DOHH2 (cell line): ENCODE measurements around the gene GPR171.

Experiments
- H3F3A ChIP-seq: fragments of 200-600 bp; sonication (generic), shearing (Covaris generic); 2 replicates; pipeline ENCODE4 v1.6.0; 2016; ENCODE audit warnings: antibody characterized with exemption, mild to moderate bottlenecking; ENCODE audit not compliant: control insufficient read depth, insufficient read depth
- H3K27ac ChIP-seq: fragments of 200-600 bp; sonication (generic); 2 replicates; pipeline ENCODE4 v1.5.1; 2014; ENCODE audit warnings: low read depth, mild to moderate bottlenecking, low read length, moderate library complexity
- H3K27me3 ChIP-seq: fragments of 200-600 bp; sonication (generic); 2 replicates; pipeline ENCODE4 v1.6.1; 2014; ENCODE audit warnings: mild to moderate bottlenecking, low read length, mixed read lengths; ENCODE audit not compliant: control insufficient read depth
- H3K36me3 ChIP-seq: fragments of 200-600 bp; sonication (generic); 2 replicates; pipeline ENCODE4 v1.6.1; 2014; ENCODE audit warnings: mild to moderate bottlenecking, low read length, moderate library complexity, mixed read lengths; ENCODE audit not compliant: control insufficient read depth
- H3K4me1 ChIP-seq: fragments of 200-600 bp; sonication (generic); 2 replicates; pipeline ENCODE4 v1.6.1; 2014; ENCODE audit warnings: mild to moderate bottlenecking, low read length, mixed read lengths; ENCODE audit not compliant: control insufficient read depth
- H3K4me2 ChIP-seq: fragments of 200-600 bp; sonication (generic); 2 replicates; pipeline ENCODE4 v1.6.0; 2014; ENCODE audit warnings: mild to moderate bottlenecking, low read length, moderate library complexity
- H3K4me3 ChIP-seq: fragments of 200-600 bp; sonication (generic); 2 replicates; pipeline ENCODE4 v1.5.1; 2014; ENCODE audit warnings: mild to moderate bottlenecking, low read length, mixed read lengths
- H3K79me2 ChIP-seq: fragments of 200-600 bp; sonication (generic); 2 replicates; pipeline ENCODE4 v1.6.1; 2014; ENCODE audit warnings: mild to moderate bottlenecking, low read length, mixed read lengths; ENCODE audit not compliant: control insufficient read depth
- H3K9me2 ChIP-seq: fragments of 200-600 bp; sonication (generic); replicated peaks from 2 replicates; pipeline ENCODE4 v1.6.1; 2014; ENCODE audit warnings: mild to moderate bottlenecking, low read length, mixed read lengths; ENCODE audit not compliant: control insufficient read depth
- H3K9me3 ChIP-seq: fragments of 200-600 bp; sonication (generic); 2 replicates; pipeline ENCODE4 v1.6.1; 2014; ENCODE audit warnings: antibody characterized with exemption, low read length, mixed read lengths; ENCODE audit not compliant: control insufficient read depth, insufficient read depth
- H4K20me1 ChIP-seq: fragments of 200-600 bp; sonication (generic); 2 replicates; pipeline ENCODE4 v1.6.0; 2014; ENCODE audit warnings: low read depth, mild to moderate bottlenecking, antibody characterized with exemption, low read length, moderate library complexity; ENCODE audit not compliant: control insufficient read depth, insufficient read depth
- EZH2phosphoT487 ChIP-seq: fragments of 200-600 bp; sonication (generic); IDR thresholded peaks from 2 replicates; pipeline ENCODE4 v1.6.1; 2017; ENCODE audit warnings: borderline replicate concordance, mild to moderate bottlenecking, antibody characterized with exemption, low read length, moderate library complexity, mixed read lengths
- TF ChIP-seq, protein P1 (sequence below): fragments of 200-600 bp; sonication (generic); IDR thresholded peaks from one replicate; pipeline ENCODE4 v1.5.1; 2014; ENCODE audit warnings: antibody characterized with exemption, mild to moderate bottlenecking, low read depth, low read length; ENCODE audit not compliant: poor library complexity, severe bottlenecking

The GPR171 gene

DNA sequence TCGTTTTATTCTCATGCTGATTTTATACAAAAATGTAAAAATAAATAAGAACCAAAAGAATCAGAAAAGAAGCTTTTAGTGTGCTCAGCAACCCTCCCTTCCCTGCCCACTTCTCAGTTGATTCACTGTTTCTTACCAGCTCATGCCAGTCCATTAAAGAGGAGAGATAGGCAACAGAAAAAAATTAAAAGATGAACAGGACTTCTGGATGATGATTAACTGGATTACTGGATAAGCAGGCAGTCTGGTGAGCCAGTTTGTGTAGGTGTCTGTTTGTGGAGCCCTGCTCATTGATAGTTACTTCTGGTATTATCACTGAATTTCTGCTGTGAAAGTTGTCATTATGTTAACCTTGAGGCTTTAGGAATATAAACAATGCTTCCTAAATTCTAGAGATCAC lies 15.1 kb upstream of the GPR171 start:
- Histone ChIP-seq H4K20me1 (no peaks in the 10 kb centered on the region), H3K4me1 (no peaks in the 10 kb centered on the region), H3F3A (no peaks in the 10 kb centered on the region), H3K27me3 (no peaks in the 10 kb centered on the region), H3K4me2 (no peak overlapping the region), H3K9me3 (no peaks in the 10 kb centered on the region), H3K9me2 (no peaks in the 10 kb centered on the region), H3K36me3 (no peaks in the 10 kb centered on the region), H3K27ac (no peak overlapping the region), H3K79me2 (no peaks in the 10 kb centered on the region), H3K4me3 (no peak overlapping the region)
- TF ChIP-seq, protein P1, sequence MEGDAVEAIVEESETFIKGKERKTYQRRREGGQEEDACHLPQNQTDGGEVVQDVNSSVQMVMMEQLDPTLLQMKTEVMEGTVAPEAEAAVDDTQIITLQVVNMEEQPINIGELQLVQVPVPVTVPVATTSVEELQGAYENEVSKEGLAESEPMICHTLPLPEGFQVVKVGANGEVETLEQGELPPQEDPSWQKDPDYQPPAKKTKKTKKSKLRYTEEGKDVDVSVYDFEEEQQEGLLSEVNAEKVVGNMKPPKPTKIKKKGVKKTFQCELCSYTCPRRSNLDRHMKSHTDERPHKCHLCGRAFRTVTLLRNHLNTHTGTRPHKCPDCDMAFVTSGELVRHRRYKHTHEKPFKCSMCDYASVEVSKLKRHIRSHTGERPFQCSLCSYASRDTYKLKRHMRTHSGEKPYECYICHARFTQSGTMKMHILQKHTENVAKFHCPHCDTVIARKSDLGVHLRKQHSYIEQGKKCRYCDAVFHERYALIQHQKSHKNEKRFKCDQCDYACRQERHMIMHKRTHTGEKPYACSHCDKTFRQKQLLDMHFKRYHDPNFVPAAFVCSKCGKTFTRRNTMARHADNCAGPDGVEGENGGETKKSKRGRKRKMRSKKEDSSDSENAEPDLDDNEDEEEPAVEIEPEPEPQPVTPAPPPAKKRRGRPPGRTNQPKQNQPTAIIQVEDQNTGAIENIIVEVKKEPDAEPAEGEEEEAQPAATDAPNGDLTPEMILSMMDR: no peak
- no peak for TF ChIP-seq EZH2phosphoT487

DNA sequence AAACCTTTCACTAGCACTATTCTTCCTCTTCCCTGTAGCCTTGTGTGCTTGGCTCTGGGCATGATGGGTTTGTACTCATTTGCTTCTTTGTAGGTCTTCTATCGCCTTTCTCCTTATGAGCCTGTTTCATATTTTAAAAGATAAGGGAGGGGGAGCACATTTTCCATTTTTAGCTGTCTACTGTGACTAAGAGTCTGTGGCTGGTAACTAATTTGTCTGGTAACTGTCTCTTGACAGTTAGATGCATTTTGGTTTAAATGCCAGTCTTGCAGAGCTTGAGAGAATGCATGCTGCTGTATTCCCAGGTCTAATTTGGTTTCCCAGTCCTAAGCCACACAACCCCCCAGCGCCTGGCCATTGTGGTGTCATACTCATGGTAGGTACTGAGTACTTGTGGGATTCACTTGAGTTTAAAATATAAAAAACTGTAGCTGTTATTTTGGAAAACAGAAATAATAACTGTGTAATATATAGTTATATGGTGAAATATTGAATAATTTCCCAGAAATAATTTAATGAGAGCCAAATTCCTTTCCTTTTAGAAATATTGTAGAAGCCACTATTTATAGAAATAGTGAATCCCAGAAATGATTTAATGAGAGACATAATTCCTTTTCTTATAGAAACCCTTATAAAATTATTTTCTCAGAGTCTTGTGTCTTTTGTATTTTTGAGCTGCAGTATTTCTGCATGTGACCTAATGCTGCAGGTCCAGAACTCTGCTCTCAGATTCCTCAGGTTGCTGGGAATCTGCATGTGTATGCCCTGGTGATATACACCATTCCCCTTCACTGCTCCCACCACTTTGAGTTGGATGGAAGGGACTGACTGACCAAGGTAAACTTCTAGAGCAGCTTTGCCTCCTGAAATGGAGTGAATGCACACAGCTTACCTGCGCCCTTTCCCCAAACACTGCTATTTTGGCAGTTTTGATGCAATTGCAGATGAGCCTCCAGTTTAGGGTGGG lies 13.9 kb upstream of the GPR171 start:
- Histone ChIP-seq H3K36me3 (no peaks in the 10 kb centered on the region), H3F3A (no peaks in the 10 kb centered on the region), H3K27ac (no peak overlapping the region), H4K20me1 (no peaks in the 10 kb centered on the region), H3K4me2 (no peak overlapping the region), H3K79me2 (no peaks in the 10 kb centered on the region), H3K9me2 (no peaks in the 10 kb centered on the region), H3K9me3 (no peaks in the 10 kb centered on the region), H3K4me3 (no peak overlapping the region), H3K4me1 (no peaks in the 10 kb centered on the region), H3K27me3 (no peaks in the 10 kb centered on the region)
- TF ChIP-seq, protein P1: no peak
- no peak for TF ChIP-seq EZH2phosphoT487

DNA sequence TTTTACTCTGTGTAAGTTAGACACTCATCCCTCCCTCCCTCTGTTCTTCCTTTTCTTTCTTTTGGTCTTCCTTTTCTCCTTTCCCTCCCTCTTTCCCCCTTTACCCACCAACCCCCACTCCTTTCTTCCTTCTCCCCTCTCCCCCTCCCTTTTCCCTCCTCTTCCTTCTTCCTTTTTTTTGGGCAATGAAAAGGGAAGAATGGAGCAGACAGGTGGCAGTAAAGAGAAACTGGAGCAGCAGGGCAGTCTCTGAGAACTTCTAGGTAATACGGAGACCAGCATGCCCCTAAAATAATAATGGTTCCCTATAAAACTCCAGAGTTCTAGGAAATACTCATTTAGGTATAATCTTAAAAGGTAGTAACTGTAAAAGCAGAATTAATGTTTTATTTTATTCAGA lies 11.4 kb upstream of the GPR171 start:
- no peaks in the 10 kb centered on the region for H3K27me3 ChIP-seq
- H3K27ac ChIP-seq: no peak overlapping the region
- H3F3A ChIP-seq: no peaks in the 10 kb centered on the region
- H3K9me2 ChIP-seq: no peaks in the 10 kb centered on the region
- no peaks in the 10 kb centered on the region for H4K20me1 ChIP-seq
- H3K4me1 ChIP-seq: no peaks in the 10 kb centered on the region
- no peak for TF ChIP-seq EZH2phosphoT487
- TF ChIP-seq, protein P1: no peak
- no peaks in the 10 kb centered on the region for H3K9me3 ChIP-seq
- no peaks in the 10 kb centered on the region for H3K36me3 ChIP-seq
- no peak overlapping the region for H3K4me3 ChIP-seq
- no peaks in the 10 kb centered on the region for H3K79me2 ChIP-seq
- no peak overlapping the region for H3K4me2 ChIP-seq
